Glomerular endothelial cell (primary cell): ENCODE data around the gene HS3ST3B1. TPM values are rescaled to one million over a fixed set of nuclear protein-coding genes. Genes with fewer than 3 reads are reported as not detected.

ENCODE experiments used
- DNase-seq: peaks from one replicate; pipeline ENCODE4 v3.0.0-alpha.2; 2011; ENCODE audit warnings: low read depth, low spot score; ENCODE audit errors: extremely low read depth
- total RNA-seq: library from RNA; depleted of rRNA; stranded (reverse); fragments of >200 nt; gene quantifications from 2 replicates; pipeline ENCODE4 v1.2.3, GENCODE V29; 2015

The HS3ST3B1 gene
- total RNA-seq, 1 donor from 2014 or later: 9.4 TPM

DNA sequence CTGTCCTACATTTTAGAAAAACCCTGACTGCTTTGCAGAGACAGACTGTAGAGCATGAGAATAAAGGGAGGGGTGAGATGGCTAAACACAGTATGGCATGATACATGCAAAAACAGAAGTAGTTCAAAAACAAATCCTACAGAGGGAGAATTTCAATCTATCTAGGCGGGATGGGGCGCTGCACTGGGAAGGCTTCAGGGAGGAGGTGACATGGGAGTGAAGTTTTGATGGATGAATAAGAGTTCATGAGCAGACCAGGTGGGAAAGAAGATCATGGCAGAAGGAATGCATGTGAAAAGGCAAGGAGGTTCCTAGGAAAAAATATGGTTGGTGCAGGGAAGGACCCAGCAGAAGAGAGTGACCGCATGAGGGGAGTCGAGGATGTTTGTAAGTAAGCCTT, 19.2 kb downstream of the HS3ST3B1 start:
- DNase-seq: no peak

DNA sequence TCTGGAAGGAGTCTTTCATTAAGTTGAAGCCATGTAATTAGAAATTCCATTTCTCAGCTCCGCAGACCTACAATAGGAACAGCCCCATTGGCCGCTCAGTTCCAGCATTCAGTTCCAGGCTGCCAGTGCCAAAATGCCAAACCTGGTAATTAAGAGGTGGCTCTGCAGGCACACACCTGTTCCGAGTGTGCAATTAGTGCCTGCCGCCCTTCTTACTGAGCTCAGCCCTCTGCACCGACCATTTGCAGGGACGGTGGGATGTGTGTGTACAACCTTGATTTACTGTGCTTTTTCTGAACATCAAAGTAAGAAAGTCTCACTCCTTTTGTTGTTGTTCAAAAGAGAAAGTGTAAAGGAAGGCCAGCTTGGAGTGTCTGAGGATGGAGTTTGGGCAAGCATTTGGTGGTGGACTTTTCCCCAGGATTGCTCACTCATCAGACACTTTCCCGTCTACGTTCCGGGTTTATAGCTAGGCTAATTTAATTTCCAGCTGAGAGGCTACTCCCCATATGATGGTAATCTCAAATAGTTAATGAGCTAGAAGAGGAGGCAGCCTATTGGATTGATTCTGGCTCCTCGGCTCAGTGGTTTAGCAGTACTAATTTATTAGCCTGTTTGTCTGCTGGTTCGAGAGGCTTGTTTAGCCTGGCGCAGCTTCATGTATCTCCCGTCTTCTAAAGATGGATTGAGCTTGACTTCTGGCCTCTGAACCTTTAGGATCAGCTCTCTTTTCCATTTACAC, 20.0 kb downstream of the HS3ST3B1 start:
- DNase-seq: no peak

DNA sequence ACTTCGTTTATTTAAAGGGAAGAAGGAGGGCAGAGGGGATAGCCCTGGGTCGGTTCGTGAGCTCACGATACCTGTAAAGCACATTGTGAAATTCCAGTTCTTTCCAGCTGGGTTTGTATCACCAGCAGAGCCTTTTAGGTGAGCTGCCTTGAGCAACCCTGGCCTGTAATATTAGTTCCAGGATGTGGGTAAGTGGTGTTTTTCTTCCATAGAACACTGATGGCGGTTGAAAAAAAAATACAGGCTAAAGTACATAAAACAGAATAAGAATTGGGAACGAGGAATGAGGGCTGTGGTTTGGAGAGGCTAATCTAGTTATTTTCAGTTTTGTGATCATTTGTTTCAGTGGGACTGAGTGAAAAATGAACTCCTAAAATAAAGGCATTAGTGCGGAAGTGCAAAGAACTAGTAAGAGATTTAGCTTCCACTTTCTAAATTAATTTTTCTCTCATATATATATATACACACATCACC, 20.6 kb downstream of the HS3ST3B1 start:
- DNase-seq: no peak

DNA sequence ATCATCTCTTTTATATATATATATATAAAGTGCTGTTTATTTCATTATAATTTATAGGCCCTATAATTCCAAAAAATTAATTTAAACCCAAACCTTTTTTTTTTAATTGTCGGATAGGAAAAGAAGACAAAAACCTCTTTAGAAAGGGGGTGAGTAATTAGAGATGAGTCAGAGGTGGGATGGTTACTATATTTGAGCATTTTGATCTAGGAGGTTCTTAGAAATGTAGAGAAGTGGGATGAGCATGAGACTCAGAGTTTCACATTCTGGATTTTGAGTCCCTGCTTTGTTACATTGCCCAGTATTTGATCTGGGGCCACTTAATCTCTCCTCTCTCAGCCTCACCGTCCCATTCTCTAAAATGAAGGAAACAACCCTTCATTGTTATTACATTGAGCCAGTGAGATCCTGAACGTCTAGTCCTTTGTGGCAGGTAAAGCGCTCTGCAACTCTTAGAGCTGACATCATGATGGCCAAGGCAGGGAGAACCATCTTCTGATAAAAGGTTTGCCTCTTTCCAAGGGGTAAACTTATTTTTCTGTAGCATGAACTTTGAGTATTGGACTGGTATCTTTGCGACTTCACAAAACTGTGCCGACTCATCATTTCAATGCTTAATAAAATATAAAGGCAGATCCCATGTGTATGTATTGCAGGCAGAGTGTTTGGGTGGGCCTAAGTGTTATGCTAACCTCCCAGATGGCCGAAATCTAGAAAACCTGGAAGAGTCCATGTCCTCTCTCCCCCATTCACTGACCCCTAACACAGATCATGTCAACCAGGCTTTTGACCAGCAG, 21.3 kb downstream of the HS3ST3B1 start:
- no peak for DNase-seq

DNA sequence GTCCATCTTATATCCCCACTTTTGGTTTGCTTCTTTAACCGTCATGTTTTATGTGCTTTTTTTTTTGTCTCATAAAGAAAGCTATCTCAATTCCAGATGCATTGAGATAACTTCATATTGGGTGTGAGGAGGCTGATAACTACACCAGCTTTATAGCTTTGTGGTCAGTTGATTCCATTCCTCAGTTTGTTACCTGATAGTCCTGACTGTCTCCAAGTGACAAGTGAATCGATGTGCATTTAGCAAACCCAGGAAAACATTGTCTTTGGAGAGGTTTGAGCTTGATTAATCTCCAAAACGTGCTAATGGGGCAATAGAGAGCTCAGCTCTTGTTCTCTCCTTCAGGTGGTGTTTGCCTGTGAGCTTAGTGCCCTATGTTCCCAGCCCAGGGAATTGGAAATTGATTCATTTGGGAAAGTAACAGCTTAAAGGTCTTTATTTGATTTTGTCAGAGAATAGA, 22.7 kb downstream of the HS3ST3B1 start:
- DNase-seq: no peak

DNA sequence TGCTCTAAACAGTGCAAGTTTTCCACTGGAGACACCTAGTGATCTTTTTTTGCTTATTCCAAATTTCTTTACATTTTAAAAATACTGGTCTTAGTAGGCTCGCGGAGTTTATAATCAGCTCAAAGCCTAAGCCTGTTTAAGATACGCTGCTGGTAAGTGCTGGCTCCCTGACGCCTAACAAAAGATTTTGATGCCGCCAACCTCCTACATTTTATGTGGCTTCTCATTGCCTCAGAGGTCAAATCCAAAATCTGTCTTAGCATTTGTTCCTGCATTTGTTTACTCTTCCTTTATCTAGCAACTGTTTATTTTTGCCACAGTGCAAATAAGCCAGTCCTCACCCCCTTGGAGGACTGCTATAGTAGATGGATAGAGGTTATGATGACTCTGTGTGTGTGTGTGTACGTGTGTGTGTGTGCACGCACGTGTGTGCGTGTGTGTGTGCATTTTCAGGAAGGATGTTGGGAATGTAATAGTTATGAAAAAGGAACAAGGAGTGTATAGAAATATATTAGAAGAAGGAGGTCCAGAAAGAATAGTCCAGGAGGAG, 24.8 kb downstream of the HS3ST3B1 start:
- no peak for DNase-seq

DNA sequence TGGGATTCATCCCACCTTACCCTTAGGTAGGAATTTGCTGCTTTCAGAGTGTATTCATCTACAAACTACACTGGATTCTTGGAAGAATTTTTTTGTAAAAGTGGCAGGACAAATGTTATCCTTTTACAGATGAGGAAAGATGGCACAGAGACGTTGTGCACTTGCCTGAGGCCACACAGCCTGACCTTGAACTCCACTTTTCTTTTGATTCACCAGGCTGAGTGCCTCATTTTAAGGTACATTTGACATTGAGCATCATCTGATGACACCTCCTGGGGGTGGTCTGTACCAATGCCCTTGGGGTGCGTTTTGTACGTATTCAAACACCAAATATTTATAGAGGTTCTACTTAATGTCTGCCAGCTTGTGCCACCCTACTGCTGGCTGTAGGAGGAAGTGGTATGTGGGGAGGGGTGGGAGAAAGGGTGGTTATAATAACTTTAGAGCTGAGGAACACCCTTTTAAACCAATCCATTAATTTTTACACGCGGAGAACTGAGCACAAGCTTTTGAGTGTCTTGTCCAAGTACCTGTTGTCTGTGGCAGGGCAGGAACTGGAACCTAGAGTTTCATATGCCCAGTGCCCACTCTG, 29.1 kb downstream of the HS3ST3B1 start:
- no peak for DNase-seq

DNA sequence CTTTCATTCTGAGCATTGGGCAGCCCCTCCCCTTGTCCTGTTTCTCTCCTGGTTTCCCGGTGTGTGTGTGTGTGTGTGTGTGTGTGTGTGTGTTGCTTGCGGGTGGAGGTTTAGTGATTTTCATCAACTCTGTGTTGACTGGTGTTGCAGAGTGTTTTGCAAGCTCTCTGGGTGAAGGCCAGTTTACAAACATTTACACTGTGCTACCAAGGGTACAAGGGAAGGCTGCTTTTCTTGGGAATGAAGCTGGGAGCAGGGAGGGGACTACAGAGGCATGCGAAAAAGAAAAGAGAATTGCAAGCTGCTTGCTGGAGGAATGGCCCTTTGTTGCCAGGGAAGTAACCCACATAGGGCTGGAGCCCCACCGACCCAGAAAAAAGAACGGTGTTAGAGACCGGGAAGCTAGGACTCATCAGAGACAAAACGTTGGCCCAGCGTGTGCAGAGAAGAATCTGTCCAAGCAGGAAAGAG, 29.6 kb downstream of the HS3ST3B1 start:
- no peak for DNase-seq

DNA sequence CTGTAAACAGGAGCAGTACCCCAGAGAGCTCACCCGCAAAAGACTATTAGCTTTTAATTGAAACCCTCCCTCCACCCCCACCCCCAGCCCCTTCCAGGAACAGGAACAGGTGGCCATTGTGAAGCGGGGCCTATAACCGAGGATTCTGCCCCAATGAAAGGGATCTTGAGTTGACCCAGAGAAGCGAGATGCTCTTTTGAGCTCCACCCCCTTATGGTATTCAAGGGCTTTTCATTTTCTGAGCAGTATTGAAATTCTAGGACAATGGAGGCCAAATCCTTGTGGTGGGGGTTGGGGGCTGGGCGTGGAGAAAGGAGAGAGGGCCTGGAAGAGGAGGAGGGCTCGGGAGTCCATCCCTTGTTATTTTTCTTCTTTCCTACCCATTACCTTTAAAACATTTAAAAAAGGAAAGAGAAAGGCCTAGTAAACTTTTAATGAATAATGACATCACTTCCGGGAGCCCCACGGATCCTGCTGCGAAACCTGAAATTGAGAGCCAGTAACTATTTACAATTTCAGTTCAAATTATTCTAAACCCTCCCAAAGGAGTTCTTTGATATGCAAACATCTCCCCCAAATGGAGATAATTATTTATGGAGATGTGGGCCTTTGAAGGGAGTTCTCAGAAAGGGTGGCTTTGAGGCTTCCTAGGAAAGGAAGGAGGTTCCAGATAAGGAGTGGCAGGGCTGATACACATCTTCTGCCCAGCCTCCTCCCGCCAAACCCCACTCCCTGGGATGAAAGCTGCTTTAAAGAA, 30.5 kb downstream of the HS3ST3B1 start:
- DNase-seq: no peak

DNA sequence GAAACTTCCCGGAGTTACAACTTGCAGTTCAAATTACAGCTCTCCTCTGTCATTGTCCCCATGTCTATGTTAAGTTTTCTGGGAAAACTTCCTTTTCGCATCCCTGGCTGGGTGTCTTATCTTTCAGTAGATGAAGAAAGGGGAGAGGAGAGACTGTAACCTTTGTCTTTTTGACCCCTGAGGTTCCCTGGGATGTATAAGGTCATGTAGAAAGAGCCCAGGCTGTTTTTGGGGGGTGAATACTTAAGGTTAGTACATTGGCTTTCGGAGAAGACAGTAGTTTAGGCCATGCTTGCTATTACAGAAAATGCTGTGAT, 31.1 kb downstream of the HS3ST3B1 start:
- DNase-seq: no peak

DNA sequence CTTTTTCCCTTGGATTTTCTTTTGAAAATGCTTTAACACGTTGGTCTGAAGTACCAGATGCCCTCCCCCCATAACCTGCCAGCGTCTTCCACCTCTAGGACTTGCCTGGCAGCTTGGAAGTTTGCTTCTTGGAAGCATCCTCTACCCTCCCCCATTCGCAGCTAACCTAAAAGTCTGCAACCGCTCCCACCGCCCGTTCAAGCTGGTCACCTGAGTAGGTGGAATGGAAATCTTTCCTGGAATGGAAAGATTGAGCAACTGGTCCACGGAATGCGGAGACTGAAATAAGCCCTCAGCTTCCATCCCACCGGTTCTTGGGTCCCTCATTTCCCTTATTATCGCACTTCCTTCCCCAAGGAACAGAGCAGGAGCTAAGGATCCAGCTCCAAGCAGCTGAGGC, 31.4 kb downstream of the HS3ST3B1 start:
- DNase-seq: no peak

DNA sequence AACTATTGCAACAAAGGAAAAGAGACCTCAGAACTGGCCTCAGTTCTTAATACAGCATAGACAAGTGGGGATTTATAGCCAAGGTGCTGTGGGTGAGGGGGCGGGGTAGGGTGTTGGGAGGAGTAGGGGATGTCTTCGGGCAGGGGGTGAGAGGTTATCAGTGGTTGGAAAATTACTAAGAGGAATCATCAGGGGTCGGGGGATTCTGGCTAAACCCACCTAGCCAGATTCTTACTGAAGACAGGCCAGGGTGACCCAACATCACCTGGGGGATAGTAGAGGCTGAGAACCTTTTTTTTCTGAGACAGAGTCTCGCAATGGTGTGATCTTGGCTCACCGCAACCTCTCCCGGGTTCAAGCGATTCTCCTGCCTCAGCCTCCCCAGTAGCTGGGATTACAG, 32.6 kb downstream of the HS3ST3B1 start:
- DNase-seq: no peak

DNA sequence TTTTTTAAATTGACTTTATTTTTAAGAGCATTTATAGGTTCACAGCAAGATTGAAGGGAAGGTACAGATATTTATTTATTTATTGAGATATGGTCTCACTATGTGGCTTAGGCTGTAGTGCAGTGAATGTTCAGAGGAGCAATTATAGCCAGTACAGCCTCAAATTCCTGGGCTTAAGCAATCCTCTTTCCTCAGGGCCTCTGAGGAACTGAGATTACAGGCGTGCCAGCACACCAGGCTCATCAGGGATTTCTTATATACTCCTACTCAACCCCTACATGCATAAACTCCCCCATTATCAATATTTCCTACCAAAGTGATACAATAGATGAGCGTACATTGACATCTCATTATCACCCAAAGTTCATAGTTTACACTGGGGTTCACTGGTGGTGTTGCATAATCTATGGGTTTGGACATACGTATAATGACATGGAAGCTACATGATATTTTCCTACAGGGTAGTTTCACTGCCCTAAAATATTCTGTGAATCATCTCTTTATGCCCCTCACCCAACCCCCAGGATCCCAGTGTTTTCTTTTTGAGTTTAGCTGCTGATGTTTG, 33.5 kb downstream of the HS3ST3B1 start:
- DNase-seq: no peak

DNA sequence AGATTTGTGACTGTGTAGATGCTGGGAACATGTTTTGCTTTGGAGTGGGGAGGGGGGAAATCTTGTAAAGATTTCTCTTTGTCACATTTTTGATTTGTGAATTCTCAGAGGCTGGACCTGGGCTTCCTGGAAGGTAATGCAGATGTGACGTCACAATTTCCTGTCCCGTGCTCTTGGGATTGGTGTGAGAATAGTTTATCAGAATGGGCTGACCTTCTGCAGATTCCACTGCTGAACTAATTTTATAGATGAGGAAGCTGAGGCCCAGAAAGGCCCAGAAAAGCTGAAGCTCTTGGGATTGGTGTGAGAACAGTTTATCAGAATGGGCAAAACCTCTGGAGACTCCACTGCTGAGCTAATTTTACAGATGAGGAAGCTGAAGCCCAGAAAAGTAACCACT, 34.0 kb downstream of the HS3ST3B1 start:
- DNase-seq: no peak

DNA sequence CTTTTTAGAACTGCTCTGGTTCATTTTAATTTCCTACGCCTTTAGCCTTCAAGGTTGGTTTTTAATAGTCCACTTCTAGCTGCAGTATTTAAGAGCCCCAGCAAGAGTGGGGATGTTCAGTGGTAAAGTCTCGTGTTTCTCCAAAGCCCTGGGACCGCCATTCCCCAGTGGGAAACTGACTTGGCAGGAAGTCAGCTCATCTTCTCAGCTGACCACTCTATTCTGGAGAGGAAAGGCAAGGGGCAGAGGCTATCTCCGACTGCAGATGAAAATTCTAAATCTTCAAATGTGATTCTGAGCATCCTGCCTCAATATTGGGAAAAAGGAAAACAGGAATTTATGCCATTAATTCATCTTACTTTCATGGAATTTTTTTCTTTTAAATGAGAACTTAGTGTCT, 35.5 kb downstream of the HS3ST3B1 start:
- DNase-seq: no peak

DNA sequence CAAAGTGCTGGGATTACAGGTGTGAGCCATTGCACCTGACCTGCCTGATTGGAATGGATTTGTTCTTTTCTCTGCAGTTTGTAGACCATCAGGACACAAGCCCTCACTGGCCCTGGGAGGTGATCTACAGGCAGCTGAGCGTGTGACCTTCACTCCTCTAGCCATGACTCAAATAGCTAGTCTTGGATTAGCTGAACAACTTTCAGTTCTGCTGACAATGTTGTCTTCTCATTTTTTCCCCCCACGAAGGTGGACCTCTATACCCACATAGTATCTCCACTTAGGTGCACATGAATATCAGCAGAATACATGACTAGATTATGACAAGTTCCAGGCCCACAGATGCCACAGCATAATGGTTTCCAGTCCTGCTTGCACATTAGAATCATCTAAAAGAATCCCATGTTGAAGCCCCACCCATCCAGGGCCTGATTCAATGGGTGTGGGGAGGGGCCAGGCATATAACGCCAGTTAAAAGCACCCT, 36.8 kb downstream of the HS3ST3B1 start:
- no peak for DNase-seq

DNA sequence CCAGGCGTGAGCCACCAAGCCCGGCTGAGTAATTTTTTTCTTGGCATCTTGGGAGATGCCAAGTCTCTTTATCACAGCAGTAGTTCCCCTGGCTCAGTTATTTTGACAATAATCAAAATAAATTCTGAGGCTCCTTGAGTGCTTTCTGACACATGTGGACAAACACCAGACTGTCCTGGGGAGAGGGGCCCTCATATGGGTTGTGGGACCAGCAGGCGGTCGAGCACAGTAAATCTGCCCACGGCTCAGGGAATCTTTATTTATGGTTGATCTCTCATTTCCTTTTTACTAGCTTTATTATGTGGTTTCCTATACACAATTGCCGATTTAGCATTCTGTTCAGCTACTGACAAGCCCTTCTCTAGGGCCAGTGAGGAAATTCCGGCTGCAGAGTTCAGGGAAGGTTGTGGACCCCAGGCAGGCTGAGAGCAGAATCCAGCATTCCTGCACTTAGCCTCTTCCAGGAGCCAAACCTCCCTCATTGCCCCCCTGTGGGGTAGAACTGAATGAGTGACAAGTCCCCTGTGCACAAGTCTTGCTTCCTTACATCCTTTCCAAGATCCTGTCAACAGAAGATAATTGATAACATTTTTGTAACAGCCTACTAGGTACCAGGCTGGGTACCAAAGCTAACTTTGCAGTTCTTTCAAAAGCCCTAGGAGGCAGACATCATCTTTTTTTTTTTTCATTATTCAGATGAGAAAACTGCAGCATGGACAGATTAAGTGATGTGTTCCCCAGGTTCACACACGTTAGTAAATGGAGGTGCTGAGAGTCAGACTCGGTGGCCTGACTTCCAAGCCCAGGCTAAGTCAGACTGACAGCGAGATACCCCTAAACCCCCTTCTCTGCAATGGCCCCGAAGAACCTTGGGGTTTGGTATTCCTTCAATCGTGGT, 40.2 kb downstream of the HS3ST3B1 start:
- DNase-seq: no peak

DNA sequence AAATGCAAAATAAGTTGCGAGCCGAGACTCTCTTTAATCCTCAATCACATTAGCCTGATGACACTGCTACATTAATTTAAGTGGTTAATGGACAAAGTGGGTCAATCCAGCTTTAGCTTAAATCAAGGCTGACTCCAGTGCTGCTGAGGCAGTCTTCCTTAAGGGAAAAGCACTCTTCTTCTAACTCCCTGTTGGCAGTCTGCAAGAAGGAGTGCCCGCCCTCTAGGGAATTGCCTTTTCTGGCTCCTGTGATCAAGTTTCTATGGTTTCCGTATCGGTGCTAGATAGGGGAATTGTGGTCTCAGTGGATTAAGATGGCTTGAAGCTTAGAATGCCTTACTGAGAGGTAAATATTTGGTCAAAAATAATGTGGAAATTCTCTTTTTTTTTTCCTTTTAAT, 41.0 kb downstream of the HS3ST3B1 start:
- DNase-seq: no peak

DNA sequence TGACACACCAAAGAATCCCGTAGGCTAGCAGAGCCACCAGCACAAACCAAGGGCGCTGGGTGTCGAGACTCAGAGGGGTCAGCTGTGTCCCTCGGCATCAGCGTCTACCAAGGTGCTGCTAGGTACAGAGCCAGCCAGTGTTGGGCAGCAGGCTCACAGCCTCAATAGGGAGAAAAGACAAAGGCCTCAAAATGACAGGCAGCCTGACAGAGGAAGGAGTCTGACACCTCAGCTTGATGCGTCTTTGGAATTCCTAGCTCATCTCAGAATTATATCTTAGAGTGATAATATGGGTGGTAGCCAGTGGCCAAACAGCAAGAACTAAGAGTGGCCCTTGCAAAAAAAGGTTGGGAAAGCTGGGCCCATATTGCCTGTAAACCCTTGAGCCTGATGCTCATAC, 45.9 kb downstream of the HS3ST3B1 start:
- DNase-seq: no peak
